ENCODE results near the gene BCS1L. TPM values are rescaled to one million over a fixed set of nuclear protein-coding genes. Genes with fewer than 3 reads are reported as not detected.

BCS1L gene
- total and polyA plus RNA-seq, 3 experiments from 2014 or later: 10.1 to 93.9 (median 91.7) TPM

DNA sequence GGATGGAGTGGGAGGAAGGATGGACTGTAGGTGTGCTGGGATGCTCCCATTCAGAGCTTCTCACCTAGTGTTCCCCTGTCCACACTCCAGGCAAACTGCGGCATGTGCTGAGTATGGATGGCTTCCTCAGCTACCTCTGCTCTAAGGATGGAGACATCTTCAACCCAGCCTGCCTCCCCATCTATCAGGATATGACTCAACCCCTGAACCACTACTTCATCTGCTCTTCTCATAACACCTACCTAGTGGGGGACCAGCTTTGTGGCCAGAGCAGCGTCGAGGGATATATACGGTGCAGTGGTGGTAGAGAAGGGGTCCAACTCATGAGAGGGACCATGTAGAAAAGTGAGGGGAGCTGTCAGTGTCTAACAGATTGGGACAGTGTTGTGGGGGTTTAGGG is 31.5 kb upstream of the BCS1L start:
- POLR2A ChIA-PET: no interaction called here
- H3K36me3 Mint-ChIP-seq: peaks cover 0 to 3% (median 0%) of the 10 kb centered on the region in 3 donors
- Histone ChIP-seq H3K27me3 (ENCODE audit: insufficient read depth, low read length, poor library complexity, severe bottlenecking) (no peaks in the 10 kb centered on the region), H3K9me3 (ENCODE audit: low read length) (no peaks in the 10 kb centered on the region), H3K36me3 (ENCODE audit: insufficient read depth, low read length) (no peaks in the 10 kb centered on the region), H3K27ac (ENCODE audit: low read depth, low read length) (no peak overlapping the region), H3K4me3 (ENCODE audit: low read length) (no peak overlapping the region), H3K4me1 (ENCODE audit: insufficient read depth, low read length) (no peaks in the 10 kb centered on the region)
- DNase-seq: no peak
- peak overlapping the region in 1 of 8 donors; percentile 47 for H3K27ac Mint-ChIP-seq
- no peaks in the 10 kb centered on the region for H3K9me3 Mint-ChIP-seq
- H3K4me3 Mint-ChIP-seq: no peak overlapping the region
- H3K27me3 Mint-ChIP-seq: peaks cover 0 to 1% of the 10 kb centered on the region in 2 donors
- CTCF ChIA-PET: interaction anchor here (1.3 kb wide), 1 partner anchor 13 kb away, joined by 4 read pairs; no protein-coding TSS in a partner anchor
- H3K4me1 Mint-ChIP-seq: peaks cover 0 to 2% (median 0%) of the 10 kb centered on the region in 3 donors

DNA sequence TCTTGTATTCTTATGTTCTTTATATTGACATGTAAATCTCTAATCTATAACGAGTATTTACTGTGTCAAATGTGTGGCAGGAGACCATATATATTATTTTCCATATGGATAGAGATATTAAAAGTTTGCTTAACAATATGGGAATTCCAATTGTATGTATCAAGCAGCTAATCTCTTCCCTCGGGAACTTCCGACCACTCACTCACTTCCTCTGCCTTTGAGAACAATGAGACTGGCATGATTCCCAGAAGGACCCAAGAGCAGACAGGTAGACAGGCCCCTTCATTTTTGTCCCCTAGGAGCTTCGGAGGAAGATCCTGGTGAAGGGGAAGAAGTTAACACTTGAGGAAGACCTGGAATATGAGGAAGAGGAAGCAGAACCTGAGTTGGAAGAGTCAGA is 27.6 kb upstream of the BCS1L start:
- no peak overlapping the region for H3K27ac ChIP-seq (ENCODE audit: low read depth, low read length)
- no peaks in the 10 kb centered on the region for H3K4me1 ChIP-seq (ENCODE audit: insufficient read depth, low read length)
- H3K36me3 ChIP-seq (ENCODE audit: insufficient read depth, low read length): peaks cover 16% of the 10 kb centered on the region
- DNase-seq: no peak
- H3K36me3 Mint-ChIP-seq: peaks cover 0 to 40% (median 0%) of the 10 kb centered on the region in 3 donors
- no peaks in the 10 kb centered on the region for H3K9me3 Mint-ChIP-seq
- POLR2A ChIA-PET: no interaction called here
- no peak overlapping the region for H3K4me3 Mint-ChIP-seq
- no peaks in the 10 kb centered on the region for H3K27me3 Mint-ChIP-seq
- H3K27me3 ChIP-seq (ENCODE audit: insufficient read depth, low read length, poor library complexity, severe bottlenecking): no peaks in the 10 kb centered on the region
- CTCF ChIA-PET: interaction anchor here (1.2 to 1.4 kb wide), 2 partner anchors 16 to 30 kb away, joined by 3 read pairs; no protein-coding TSS in a partner anchor
- peaks cover 0 to 2% (median 0%) of the 10 kb centered on the region in 3 donors for H3K4me1 Mint-ChIP-seq
- H3K27ac Mint-ChIP-seq: no peak overlapping the region
- H3K4me3 ChIP-seq (ENCODE audit: low read length): no peak overlapping the region
- no peaks in the 10 kb centered on the region for H3K9me3 ChIP-seq (ENCODE audit: low read length)

DNA sequence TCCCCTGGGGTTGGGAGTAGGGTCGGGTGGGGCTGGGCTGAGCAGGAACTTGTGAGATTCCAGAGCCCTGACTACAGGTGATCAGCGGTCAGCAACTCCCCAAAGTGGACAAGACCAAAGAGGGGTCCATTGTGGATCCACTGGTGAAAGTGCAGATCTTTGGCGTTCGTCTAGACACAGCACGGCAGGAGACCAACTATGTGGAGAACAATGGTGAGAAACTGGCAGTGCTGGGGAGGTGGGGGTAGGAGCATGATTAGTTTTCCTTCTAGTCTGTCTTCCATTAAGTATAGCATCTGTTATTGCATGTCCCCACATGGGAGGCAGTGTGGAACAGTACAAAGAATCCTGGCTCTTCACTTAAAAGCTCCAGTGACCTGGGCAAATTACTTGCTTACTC is 23.8 kb upstream of the BCS1L start:
- no peaks in the 10 kb centered on the region for H3K4me1 ChIP-seq (ENCODE audit: insufficient read depth, low read length)
- Mint-ChIP-seq H3K4me1 (no peaks in the 10 kb centered on the region), H3K9me3 (no peaks in the 10 kb centered on the region), H3K27me3 (no peaks in the 10 kb centered on the region), H3K36me3 (peaks cover 6 to 76% (median 7%) of the 10 kb centered on the region in 3 donors), H3K4me3 (no peak overlapping the region), H3K27ac (peak overlapping the region in 3 of 8 donors; percentile 41 to 56 (median 55))
- no peak overlapping the region for H3K4me3 ChIP-seq (ENCODE audit: low read length)
- no peaks in the 10 kb centered on the region for H3K27me3 ChIP-seq (ENCODE audit: insufficient read depth, low read length, poor library complexity, severe bottlenecking)
- ChIA-PET POLR2A (no interaction called here), CTCF (no interaction called here)
- no peak for DNase-seq
- H3K36me3 ChIP-seq (ENCODE audit: insufficient read depth, low read length): peaks cover 48% of the 10 kb centered on the region
- H3K9me3 ChIP-seq (ENCODE audit: low read length): no peaks in the 10 kb centered on the region
- no peak overlapping the region for H3K27ac ChIP-seq (ENCODE audit: low read depth, low read length)

DNA sequence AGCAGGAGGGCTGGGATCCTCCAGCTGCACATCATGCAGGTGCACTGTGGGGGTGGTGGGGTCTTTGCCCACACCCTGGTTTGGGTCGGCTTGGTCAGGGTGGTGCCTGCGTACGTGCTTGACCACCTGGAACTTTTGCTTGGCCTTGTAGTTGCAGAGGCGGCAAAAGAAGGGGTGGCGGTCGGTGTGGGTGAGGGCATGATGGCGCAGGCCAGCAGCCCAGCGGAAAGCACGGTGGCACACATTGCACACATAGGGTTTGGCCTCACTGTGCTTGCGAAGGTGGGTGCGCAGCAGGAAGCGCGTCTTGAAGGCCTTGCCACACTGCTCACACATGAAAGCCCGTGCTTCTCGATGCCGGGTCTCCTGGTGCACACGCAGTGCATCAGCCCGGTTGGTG is 21.1 kb upstream of the BCS1L start:
- no peaks in the 10 kb centered on the region for H3K27me3 ChIP-seq (ENCODE audit: insufficient read depth, low read length, poor library complexity, severe bottlenecking)
- H3K4me3 ChIP-seq (ENCODE audit: low read length): no peak overlapping the region
- peaks cover 7 to 88% (median 9%) of the 10 kb centered on the region in 3 donors for H3K36me3 Mint-ChIP-seq
- H3K4me3 Mint-ChIP-seq: no peak overlapping the region
- no peaks in the 10 kb centered on the region for H3K4me1 Mint-ChIP-seq
- no peaks in the 10 kb centered on the region for H3K9me3 Mint-ChIP-seq
- H3K4me1 ChIP-seq (ENCODE audit: insufficient read depth, low read length): no peaks in the 10 kb centered on the region
- H3K27ac Mint-ChIP-seq: peak overlapping the region in 1 of 8 donors; percentile 26
- H3K27ac ChIP-seq (ENCODE audit: low read depth, low read length): no peak overlapping the region
- no peaks in the 10 kb centered on the region for H3K27me3 Mint-ChIP-seq
- DNase-seq: no peak
- CTCF ChIA-PET: no interaction called here
- H3K9me3 ChIP-seq (ENCODE audit: low read length): no peaks in the 10 kb centered on the region
- POLR2A ChIA-PET: no interaction called here
- peaks cover 54% of the 10 kb centered on the region for H3K36me3 ChIP-seq (ENCODE audit: insufficient read depth, low read length)

DNA sequence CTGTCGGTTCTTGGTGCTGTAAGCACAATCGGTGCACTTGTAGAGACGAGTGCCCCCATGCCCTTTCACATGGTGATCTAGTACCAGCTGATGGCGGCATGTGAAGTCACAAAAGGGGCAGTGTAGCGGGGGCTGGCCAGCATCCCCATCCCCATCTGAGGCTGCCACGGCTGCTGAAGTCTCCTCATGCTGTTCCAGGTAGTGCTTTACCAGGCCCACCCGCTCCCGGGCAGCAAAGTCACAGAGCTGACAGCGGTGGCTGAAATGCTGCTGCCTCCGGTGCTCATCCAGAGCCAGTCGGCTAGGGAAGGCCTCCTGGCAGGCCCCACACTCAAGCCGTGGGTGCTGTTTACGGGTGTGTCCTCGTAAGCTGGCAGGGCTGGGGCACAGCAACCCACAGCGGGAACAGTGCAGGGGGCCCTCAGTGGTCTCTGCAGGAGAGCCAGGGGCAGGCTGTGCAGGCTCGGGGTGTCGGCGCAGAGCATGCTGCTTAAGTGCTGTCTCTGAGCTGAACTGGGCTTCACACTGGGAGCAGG is 17.3 kb upstream of the BCS1L start:
- POLR2A ChIA-PET: no interaction called here
- peak overlapping the region in 1 of 8 donors; percentile 72 for H3K27ac Mint-ChIP-seq
- peaks cover 0 to 4% (median 0%) of the 10 kb centered on the region in 3 donors for H3K4me1 Mint-ChIP-seq
- no peak overlapping the region for H3K4me3 Mint-ChIP-seq
- no peaks in the 10 kb centered on the region for H3K9me3 ChIP-seq (ENCODE audit: low read length)
- no peaks in the 10 kb centered on the region for H3K4me1 ChIP-seq (ENCODE audit: insufficient read depth, low read length)
- no peaks in the 10 kb centered on the region for H3K27me3 ChIP-seq (ENCODE audit: insufficient read depth, low read length, poor library complexity, severe bottlenecking)
- H3K9me3 Mint-ChIP-seq: no peaks in the 10 kb centered on the region
- peaks cover 12 to 84% (median 20%) of the 10 kb centered on the region in 3 donors for H3K36me3 Mint-ChIP-seq
- DNase-seq: no peak
- CTCF ChIA-PET: no interaction called here
- H3K4me3 ChIP-seq (ENCODE audit: low read length): no peak overlapping the region
- H3K36me3 ChIP-seq (ENCODE audit: insufficient read depth, low read length): peaks cover 57% of the 10 kb centered on the region
- H3K27me3 Mint-ChIP-seq: no peaks in the 10 kb centered on the region
- H3K27ac ChIP-seq (ENCODE audit: low read depth, low read length): no peak overlapping the region

DNA sequence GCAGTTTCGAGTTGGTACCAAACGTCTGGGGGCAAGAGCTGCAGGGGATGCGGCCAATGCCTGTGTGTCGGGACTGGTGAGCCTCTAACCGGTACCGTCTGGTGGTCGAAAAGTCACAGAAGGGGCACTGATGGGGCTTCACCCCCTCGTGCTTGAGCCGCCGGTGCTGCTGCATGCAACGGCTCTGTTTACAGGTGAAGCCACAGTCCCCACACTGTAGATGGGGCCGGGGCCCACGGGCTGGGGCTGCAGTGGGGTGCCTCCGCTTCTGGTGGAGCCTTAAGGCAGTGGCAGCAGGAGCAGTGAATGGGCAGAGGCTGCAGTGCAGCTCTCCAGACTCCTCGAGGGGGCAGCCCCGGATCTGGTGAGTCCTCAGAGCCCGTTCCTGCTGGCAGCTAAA is 16.7 kb upstream of the BCS1L start:
- no peaks in the 10 kb centered on the region for H3K27me3 Mint-ChIP-seq
- H3K27ac Mint-ChIP-seq: no peak overlapping the region
- no peak overlapping the region for H3K4me3 Mint-ChIP-seq
- Histone ChIP-seq H3K4me3 (ENCODE audit: low read length) (no peak overlapping the region), H3K9me3 (ENCODE audit: low read length) (no peaks in the 10 kb centered on the region), H3K27ac (ENCODE audit: low read depth, low read length) (no peak overlapping the region), H3K27me3 (ENCODE audit: insufficient read depth, low read length, poor library complexity, severe bottlenecking) (no peaks in the 10 kb centered on the region), H3K36me3 (ENCODE audit: insufficient read depth, low read length) (peaks cover 57% of the 10 kb centered on the region), H3K4me1 (ENCODE audit: insufficient read depth, low read length) (no peaks in the 10 kb centered on the region)
- peaks cover 7 to 83% (median 21%) of the 10 kb centered on the region in 3 donors for H3K36me3 Mint-ChIP-seq
- POLR2A ChIA-PET: no interaction called here
- DNase-seq: no peak
- CTCF ChIA-PET: no interaction called here
- peaks cover 0 to 7% (median 3%) of the 10 kb centered on the region in 3 donors for H3K4me1 Mint-ChIP-seq
- H3K9me3 Mint-ChIP-seq: no peaks in the 10 kb centered on the region

DNA sequence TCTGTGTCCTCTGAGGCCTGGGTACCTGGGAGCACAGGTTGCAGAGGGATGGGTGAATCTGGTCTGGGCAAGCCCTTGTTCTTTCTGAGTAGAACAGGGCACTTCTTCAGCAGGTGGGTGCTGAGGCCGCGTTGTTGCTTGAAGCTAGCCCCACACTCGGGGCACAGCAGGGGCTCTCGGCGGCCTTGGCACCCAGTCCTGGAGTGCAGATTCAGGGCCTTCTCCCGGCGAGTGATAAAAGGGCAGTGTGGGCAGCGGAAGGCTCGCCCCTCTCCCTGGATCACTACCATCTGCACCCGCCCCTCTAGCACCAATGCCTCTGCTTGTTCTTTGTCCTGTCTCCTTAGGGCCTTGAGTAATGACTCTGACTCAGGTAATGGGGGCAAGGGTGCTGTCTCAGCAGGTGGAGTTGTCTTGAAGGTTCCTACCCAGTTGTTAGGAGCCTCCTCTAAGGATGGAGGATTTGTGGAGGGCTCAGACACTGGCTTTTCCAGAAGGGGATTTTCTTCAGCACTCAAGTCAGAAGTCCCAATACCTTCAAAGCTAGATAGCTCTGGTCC is 15.7 kb upstream of the BCS1L start:
- Mint-ChIP-seq H3K9me3 (no peaks in the 10 kb centered on the region), H3K4me3 (no peak overlapping the region), H3K27ac (peak overlapping the region in 3 of 8 donors; percentile 6 to 82 (median 11)), H3K36me3 (peaks cover 5 to 83% (median 24%) of the 10 kb centered on the region in 3 donors), H3K27me3 (peaks cover 0 to 2% of the 10 kb centered on the region in 2 donors), H3K4me1 (peaks cover 4 to 16% (median 13%) of the 10 kb centered on the region in 3 donors)
- Histone ChIP-seq H3K36me3 (ENCODE audit: insufficient read depth, low read length) (peaks cover 55% of the 10 kb centered on the region), H3K9me3 (ENCODE audit: low read length) (no peaks in the 10 kb centered on the region), H3K27ac (ENCODE audit: low read depth, low read length) (no peak overlapping the region), H3K27me3 (ENCODE audit: insufficient read depth, low read length, poor library complexity, severe bottlenecking) (no peaks in the 10 kb centered on the region), H3K4me1 (ENCODE audit: insufficient read depth, low read length) (no peaks in the 10 kb centered on the region), H3K4me3 (ENCODE audit: low read length) (no peak overlapping the region)
- POLR2A ChIA-PET: no interaction called here
- no peak for DNase-seq
- CTCF ChIA-PET: no interaction called here

DNA sequence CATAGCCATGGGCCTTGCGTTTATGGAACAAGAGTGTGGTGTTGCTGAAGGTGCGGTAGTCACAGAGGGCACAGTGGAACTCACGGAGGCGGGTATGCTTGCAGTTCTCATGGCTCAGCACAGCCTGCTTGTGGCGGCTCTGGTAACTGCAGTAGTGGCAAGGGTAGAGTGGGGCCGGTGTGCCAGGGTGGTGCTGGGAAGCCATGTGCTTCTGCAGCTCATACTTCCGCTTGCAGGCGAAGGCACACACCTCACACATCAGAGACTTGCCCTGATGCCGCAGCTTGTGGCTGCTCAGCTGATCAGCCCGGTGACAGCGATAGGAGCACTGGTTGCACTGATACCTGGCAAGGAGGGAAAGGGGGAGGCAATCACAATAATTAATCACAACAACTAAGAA is 14.8 kb upstream of the BCS1L start:
- no peak for DNase-seq
- no peaks in the 10 kb centered on the region for H3K27me3 ChIP-seq (ENCODE audit: insufficient read depth, low read length, poor library complexity, severe bottlenecking)
- ChIA-PET POLR2A (no interaction called here), CTCF (no interaction called here)
- Mint-ChIP-seq H3K27ac (peak overlapping the region in 1 of 8 donors; percentile 78), H3K4me3 (no peak overlapping the region), H3K36me3 (peaks cover 5 to 84% (median 22%) of the 10 kb centered on the region in 3 donors), H3K27me3 (peaks cover 0 to 2% of the 10 kb centered on the region in 2 donors), H3K9me3 (no peaks in the 10 kb centered on the region), H3K4me1 (peaks cover 4 to 16% (median 13%) of the 10 kb centered on the region in 3 donors)
- H3K27ac ChIP-seq (ENCODE audit: low read depth, low read length): no peak overlapping the region
- peaks cover 58% of the 10 kb centered on the region for H3K36me3 ChIP-seq (ENCODE audit: insufficient read depth, low read length)
- H3K4me1 ChIP-seq (ENCODE audit: insufficient read depth, low read length): no peaks in the 10 kb centered on the region
- H3K9me3 ChIP-seq (ENCODE audit: low read length): no peaks in the 10 kb centered on the region
- no peak overlapping the region for H3K4me3 ChIP-seq (ENCODE audit: low read length)

All from CD8-positive, alpha-beta memory T cell (primary cell).